Large intestine (tissue), 3 donors: Measurements from ENCODE around the gene ARHGAP22. TPM values are rescaled to one million over a fixed set of nuclear protein-coding genes. Genes with fewer than 3 reads are reported as not detected.

ENCODE experiments used
- DNase-seq, 2 donors: peaks; one replicate each; pipeline versions ENCODE4 v3.0.0 to v3.0.0-alpha.2; 2013
- H3K27ac ChIP-seq: one replicate; pipeline ENCODE4 v1.5.1; 2013; ENCODE audit warnings: low read length
- H3K27me3 ChIP-seq: 2 replicates; pipeline ENCODE4 v1.6.1; 2013; ENCODE audit warnings: low read length; ENCODE audit not compliant: control insufficient read depth, insufficient read depth
- H3K36me3 ChIP-seq: 2 replicates; pipeline ENCODE4 v1.6.1; 2013; ENCODE audit warnings: low read length; ENCODE audit not compliant: control insufficient read depth, insufficient read depth
- H3K4me1 ChIP-seq: one replicate; pipeline ENCODE4 v1.6.1; 2013; ENCODE audit warnings: low read length; ENCODE audit not compliant: control insufficient read depth, insufficient read depth
- H3K4me3 ChIP-seq: one replicate; pipeline ENCODE4 v1.5.1; 2013; ENCODE audit warnings: low read length
- H3K9me3 ChIP-seq: one replicate; pipeline ENCODE4 v1.6.1; 2013; ENCODE audit warnings: mild to moderate bottlenecking, low read depth, low read length, moderate library complexity; ENCODE audit not compliant: control insufficient read depth
- WGBS: methylation state at CpG from one replicate; pipeline ENCODE4 v1.1.5; 2013; ENCODE audit warnings: low lambda C conversion rate; ENCODE audit not compliant: insufficient coverage; 5-methylcytosine and 5-hydroxymethylcytosine counted together
- polyA plus RNA-seq: library from polyadenylated mRNA; unstranded; fragments of 120-200 nt; gene quantifications from one replicate; pipeline ENCODE4 v1.2.1, GENCODE V29; 2013

ARHGAP22 gene
- polyA plus RNA-seq, 1 donor: 2.7 TPM

- Histone ChIP-seq H3K4me1 (no peaks in the 10 kb centered on the region), H3K27ac (no peak overlapping the region), H3K36me3 (no peaks in the 10 kb centered on the region), H3K4me3 (no peak overlapping the region), H3K27me3 (no peaks in the 10 kb centered on the region), H3K9me3 (no peaks in the 10 kb centered on the region)
- DNase-seq: no peak
- 60% methylated on average over 1 of the region's 3 CpGs for WGBS
Observed at GRCh38 chr10:48543182-48543844, 61.6 kb downstream of the ARHGAP22 start.

- Histone ChIP-seq H3K27me3 (no peaks in the 10 kb centered on the region), H3K36me3 (no peaks in the 10 kb centered on the region), H3K4me3 (no peak overlapping the region), H3K27ac (no peak overlapping the region), H3K9me3 (no peaks in the 10 kb centered on the region), H3K4me1 (no peaks in the 10 kb centered on the region)
- no peak for DNase-seq
- WGBS: 100% methylated on average over 1 of the region's 6 CpGs
Observed at GRCh38 chr10:48542471-48543181, 62.2 kb downstream of the ARHGAP22 start.

- H3K4me1 ChIP-seq: no peaks in the 10 kb centered on the region
- H3K27ac ChIP-seq: no peak overlapping the region
- no peak for DNase-seq
- no peaks in the 10 kb centered on the region for H3K9me3 ChIP-seq
- no peak overlapping the region for H3K4me3 ChIP-seq
- no peaks in the 10 kb centered on the region for H3K36me3 ChIP-seq
- H3K27me3 ChIP-seq: no peaks in the 10 kb centered on the region
- 40% methylated on average over 1 of the region's 7 CpGs for WGBS
Observed at GRCh38 chr10:48541144-48541795, 63.6 kb downstream of the ARHGAP22 start.

GRCh38 chr10:48538611-48539010, 66.3 kb downstream of the ARHGAP22 start:
- no peak overlapping the region for H3K27ac ChIP-seq
- WGBS: no CpG with 5 or more reads among the region's 2 CpGs
- H3K27me3 ChIP-seq: no peaks in the 10 kb centered on the region
- H3K4me3 ChIP-seq: no peak overlapping the region
- DNase-seq: no peak
- no peaks in the 10 kb centered on the region for H3K36me3 ChIP-seq
- H3K9me3 ChIP-seq: no peaks in the 10 kb centered on the region
- H3K4me1 ChIP-seq: no peaks in the 10 kb centered on the region

GRCh38 chr10:48536916-48537890, 67.7 kb downstream of the ARHGAP22 start:
- WGBS: 80% methylated on average over 1 of the region's 13 CpGs
- no peaks in the 10 kb centered on the region for H3K27me3 ChIP-seq
- no peaks in the 10 kb centered on the region for H3K9me3 ChIP-seq
- no peak overlapping the region for H3K4me3 ChIP-seq
- H3K4me1 ChIP-seq: no peaks in the 10 kb centered on the region
- DNase-seq: no peak
- H3K27ac ChIP-seq: no peak overlapping the region
- no peaks in the 10 kb centered on the region for H3K36me3 ChIP-seq

- no peaks in the 10 kb centered on the region for H3K9me3 ChIP-seq
- WGBS: no CpG with 5 or more reads among the region's 3 CpGs
- H3K27ac ChIP-seq: no peak overlapping the region
- H3K4me3 ChIP-seq: no peak overlapping the region
- H3K4me1 ChIP-seq: no peaks in the 10 kb centered on the region
- H3K27me3 ChIP-seq: no peaks in the 10 kb centered on the region
- no peaks in the 10 kb centered on the region for H3K36me3 ChIP-seq
- no peak for DNase-seq
Observed at GRCh38 chr10:48536156-48536500, 68.7 kb downstream of the ARHGAP22 start.

GRCh38 chr10:48535416-48536155, 69.3 kb downstream of the ARHGAP22 start:
- H3K4me3 ChIP-seq: no peak overlapping the region
- H3K4me1 ChIP-seq: no peaks in the 10 kb centered on the region
- DNase-seq: no peak
- H3K36me3 ChIP-seq: no peaks in the 10 kb centered on the region
- no CpG with 5 or more reads among the region's 12 CpGs for WGBS
- no peaks in the 10 kb centered on the region for H3K27me3 ChIP-seq
- H3K9me3 ChIP-seq: no peaks in the 10 kb centered on the region
- H3K27ac ChIP-seq: no peak overlapping the region

- H3K27me3 ChIP-seq: no peaks in the 10 kb centered on the region
- H3K36me3 ChIP-seq: no peaks in the 10 kb centered on the region
- no peak overlapping the region for H3K27ac ChIP-seq
- no peaks in the 10 kb centered on the region for H3K9me3 ChIP-seq
- WGBS: no CpG with 5 or more reads among the region's 8 CpGs
- DNase-seq: no peak
- H3K4me1 ChIP-seq: no peaks in the 10 kb centered on the region
- H3K4me3 ChIP-seq: no peak overlapping the region
Observed at GRCh38 chr10:48533951-48534720, 70.7 kb downstream of the ARHGAP22 start.

GRCh38 chr10:48533540-48533939, 71.3 kb downstream of the ARHGAP22 start:
- H3K36me3 ChIP-seq: no peaks in the 10 kb centered on the region
- no CpG with 5 or more reads among the region's 3 CpGs for WGBS
- no peak for DNase-seq
- no peaks in the 10 kb centered on the region for H3K4me1 ChIP-seq
- no peak overlapping the region for H3K4me3 ChIP-seq
- H3K27ac ChIP-seq: no peak overlapping the region
- no peaks in the 10 kb centered on the region for H3K27me3 ChIP-seq
- no peaks in the 10 kb centered on the region for H3K9me3 ChIP-seq
